SK-N-SH treated with all-trans-retinoic acid at 6 μM for 48 hours (cell line): ENCODE data around the gene RPN1.

Source experiments
- ARNTL ChIP-seq: fragments of 450-650 bp; formaldehyde crosslinking; IDR thresholded peaks from 2 replicates; pipeline ENCODE4 v1.5.0; 2020; ENCODE audit warnings: low read depth, mild to moderate bottlenecking, moderate library complexity, borderline replicate concordance
- ZNF8 ChIP-seq: fragments of 450-650 bp; formaldehyde crosslinking; IDR thresholded peaks from 2 replicates; pipeline ENCODE4 v1.5.0; 2020; ENCODE audit warnings: mild to moderate bottlenecking, moderate library complexity

GRCh38 chr3:128605091-128606046 is 45.2 kb downstream of the RPN1 start:
- no peak for TF ChIP-seq ARNTL (CRISPR knock-in tag)
- no peak for TF ChIP-seq ZNF8 (CRISPR knock-in tag)
